GM19452 (cell line): ENCODE results near the gene RAI1.

Experiments
- ATAC-seq: cut with Tn5 transposase; IDR thresholded peaks from one replicate; pipeline ENCODE4 v1.9.1; 2021; ENCODE audit not compliant: unreplicated experiment

RAI1 gene

GRCh38 chr17:17813055-17813724, 131.9 kb downstream of the RAI1 start:
- no peak for ATAC-seq

GRCh38 chr17:17813725-17814095, 132.5 kb downstream of the RAI1 start:
- ATAC-seq = no peak

DNA sequence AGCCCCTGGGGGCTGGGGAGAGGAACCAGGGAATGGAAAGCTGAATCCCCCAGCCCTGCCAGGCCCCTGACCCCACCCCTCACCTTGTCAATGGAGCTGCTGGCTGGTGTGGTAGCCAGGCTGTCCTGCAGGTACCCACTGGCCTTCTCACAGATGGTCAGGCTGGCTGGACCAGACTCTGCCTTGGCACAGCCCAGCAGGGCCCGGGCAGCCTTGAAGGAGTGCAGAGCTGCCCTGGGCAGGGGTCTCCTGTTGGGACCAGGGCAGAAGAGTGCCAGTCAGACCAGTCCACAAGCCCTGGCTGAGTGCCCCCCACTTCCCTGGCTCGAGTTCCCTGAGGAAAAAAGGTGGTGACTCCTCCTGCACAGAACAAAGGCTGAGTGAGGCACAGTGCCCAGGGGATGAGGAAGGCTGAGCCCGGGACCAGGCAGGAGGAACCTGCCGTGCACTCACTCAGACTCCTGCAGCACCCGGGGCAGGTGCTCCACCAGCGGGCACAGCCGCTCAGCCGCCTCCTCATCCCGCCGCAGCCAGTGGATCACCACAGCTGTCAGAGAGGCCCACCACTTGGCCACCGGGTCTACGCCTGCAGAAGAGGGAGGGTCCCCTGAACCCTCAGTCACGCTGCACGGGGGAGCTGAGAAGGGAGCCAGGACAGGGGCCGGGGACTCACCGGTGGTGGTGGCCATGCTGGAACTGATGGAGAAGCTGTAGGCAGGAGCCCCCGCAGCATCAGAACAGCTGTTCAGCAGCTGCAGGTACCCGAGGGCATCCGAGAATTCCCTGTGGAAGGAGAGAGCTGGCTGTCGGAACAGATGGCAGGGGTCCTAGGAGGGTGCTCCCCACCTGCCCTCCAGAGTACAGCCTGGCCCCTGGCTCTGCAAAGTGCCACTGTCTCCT, 133.2 kb downstream of the RAI1 start:
- ATAC-seq = no peak

DNA sequence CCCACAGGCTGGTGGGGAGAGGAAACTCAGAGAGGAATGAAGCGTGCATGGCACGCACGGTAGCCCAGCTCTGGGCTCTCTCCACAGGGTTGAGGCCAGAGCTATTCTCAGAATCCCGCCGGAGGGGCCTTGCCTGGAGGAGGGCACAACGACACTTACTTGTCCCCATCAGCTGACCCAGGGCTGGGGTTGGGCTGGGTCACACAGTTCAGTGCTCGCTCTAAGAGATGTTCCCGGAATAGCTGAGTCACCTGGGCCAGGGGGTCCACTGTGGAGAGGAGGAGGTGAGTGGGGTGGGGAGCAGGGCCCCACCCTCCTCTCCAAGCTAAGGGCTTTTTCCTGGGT, 133.8 kb downstream of the RAI1 start:
- no peak for ATAC-seq

DNA sequence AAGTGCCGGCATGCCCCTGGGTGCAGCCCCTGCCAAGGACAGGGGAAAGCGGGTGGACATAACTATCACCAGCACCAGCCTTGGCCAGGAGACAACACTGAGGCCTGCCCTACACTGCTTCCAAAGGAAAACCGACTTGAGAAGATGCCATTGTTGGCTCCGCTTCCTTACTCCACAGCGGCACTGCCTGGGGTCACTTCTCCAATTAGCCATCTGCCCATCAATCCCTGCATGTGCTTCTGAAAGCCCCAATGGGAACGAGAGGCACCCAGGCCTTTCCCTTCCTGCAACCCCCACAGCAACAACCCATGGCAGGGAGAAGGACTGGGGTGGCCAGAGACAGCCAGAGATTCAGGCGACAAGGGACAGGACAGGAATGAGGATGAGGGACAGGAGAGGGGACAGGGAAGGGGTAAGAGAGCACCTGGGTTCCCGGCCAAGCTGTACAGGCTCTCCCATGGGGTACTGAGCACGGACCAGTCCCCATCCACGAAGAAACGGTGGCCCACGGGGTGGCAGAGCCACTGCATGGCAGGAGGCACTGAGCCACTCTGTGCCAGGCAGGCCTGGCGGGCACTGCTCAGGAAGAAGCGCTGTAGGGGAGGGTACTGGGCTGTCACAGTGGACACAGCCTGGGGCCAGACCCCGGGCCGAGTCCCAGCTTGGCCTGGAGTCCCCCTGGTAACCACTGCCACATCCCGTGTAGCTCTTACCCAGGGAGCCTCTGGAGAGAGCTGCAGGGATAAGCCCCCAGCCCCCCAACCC, 134.4 kb downstream of the RAI1 start:
- ATAC-seq = no peak

- ATAC-seq = no peak
Measured at GRCh38 chr17:17816240-17816814, 135.1 kb downstream of the RAI1 start.

DNA sequence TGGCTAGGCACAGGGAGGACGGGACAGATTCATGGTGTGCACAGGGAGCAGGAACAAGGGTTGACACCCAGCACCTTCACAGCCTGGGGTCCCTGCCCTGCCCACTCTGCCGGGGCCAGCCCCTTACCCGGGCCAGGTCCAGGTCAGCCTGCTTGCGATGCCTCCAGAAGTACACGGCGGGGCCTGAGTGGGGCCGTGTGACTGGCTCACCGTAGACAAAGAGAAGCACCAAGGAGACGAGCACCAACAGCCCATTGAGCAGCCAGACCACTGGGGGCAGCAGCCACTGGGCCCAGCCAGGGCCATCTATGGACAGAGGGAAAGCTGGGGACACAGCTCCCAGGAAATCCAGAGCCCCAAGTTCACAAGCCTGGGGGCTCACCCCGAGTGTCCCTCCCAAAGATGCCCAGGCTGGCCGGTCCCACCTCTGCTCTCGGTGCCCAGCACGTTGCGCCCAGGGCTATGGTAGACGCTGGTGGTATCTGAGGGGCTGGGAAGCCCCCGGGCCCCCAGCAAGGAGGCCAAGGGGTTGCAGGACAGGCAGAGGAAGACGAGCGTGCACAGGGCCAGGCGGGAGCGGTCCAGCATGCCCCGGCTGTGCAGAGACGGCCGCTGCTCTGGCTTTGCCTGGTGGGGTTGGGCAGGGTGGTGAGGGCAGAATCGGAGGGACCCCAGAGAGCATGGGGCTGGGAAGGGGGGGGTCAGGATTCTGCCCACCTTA, 135.7 kb downstream of the RAI1 start:
- no peak for ATAC-seq

DNA sequence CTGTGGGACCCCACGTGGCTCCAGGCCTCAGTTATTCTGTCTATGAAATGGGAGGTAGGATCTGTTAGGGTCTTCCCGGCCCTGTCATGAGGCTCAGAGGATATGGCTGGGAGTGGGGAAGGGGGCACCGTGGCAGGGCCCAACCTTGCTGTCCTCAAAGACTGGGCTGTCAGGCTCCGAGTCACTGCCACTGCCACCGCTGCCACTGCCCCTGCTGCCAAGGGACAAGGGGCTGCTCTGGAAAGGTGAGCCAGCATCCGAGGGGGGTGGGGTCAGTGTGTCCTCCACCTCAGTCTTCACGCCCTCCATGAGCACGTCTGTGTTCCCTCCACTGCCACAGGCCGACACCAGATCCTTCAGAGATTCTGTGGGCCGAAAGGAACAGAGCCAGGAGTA, 136.3 kb downstream of the RAI1 start:
- no peak for ATAC-seq

DNA sequence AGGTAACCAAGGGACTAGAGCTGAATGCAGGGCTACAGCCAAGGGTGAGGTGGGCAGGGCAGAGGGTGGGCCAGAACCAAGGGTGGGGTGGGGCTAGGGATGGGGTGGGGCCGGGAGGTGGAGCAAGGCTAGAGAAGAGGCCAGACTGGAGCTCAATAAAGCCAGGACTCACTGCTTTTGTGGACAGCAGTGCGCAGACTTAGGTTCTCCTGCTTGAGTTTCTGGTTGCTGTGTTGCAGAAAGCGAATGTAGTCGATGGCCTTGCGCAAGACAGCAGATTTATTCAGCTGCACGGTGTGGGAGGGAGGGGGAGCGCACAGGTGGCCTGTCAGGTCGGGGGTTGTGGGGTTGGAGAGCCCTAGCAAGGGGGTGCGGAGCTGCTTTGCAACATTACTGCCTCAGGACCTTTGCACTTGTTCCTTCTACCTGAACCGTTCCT, 136.8 kb downstream of the RAI1 start:
- no peak for ATAC-seq

DNA sequence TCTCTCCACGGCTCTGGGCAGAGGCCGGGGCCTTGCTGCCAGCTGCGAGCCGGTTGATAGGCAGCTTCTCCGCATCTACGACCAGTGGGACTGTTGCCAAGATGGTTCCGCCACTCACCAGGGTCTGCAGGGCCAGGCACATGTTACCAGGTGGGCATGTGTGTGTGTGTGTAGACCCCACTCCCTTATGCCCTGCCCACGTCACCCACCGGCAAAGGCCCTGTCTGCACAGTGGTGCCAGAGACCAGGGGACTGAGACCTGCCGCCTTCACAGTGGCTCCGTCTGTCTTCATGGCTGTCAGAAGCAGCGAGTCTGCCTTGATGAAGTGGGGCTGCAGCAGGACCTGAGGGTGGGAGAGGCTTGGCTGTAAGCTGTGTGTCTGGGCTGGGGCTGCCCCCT, 137.9 kb downstream of the RAI1 start:
- ATAC-seq = no peak

- ATAC-seq = peak; percentile 46
Measured at GRCh38 chr17:17819561-17819995, 138.3 kb downstream of the RAI1 start.

DNA sequence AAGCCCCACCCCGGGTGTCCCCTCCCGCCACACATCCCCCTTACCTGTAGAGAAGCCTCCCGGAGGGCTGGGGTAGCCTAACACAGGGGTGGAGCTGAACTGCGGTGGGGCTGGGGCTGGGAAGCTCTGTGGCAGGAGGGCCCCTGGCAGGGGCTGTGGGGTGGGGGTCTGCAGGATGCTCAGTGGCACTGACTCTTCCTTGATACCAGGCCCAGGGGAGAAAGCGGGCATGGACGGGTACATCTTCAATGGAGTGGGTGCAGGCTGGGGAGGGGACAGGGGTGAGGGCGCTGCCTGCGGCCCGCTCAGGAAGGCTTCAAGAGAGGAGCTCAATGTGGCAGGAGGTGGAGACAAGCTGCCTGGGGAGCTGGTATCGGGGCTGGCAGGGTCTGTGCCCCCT, 138.8 kb downstream of the RAI1 start:
- no peak for ATAC-seq

- no peak for ATAC-seq
Measured at GRCh38 chr17:17820463-17821158, 139.4 kb downstream of the RAI1 start.

- no peak for ATAC-seq
Measured at GRCh38 chr17:17822189-17822588, 140.9 kb downstream of the RAI1 start.

GRCh38 chr17:17822616-17823015, 141.4 kb downstream of the RAI1 start:
- ATAC-seq = no peak

GRCh38 chr17:17823433-17824118, 142.3 kb downstream of the RAI1 start:
- ATAC-seq = peak; percentile 74

- peak; percentile 7 for ATAC-seq
Measured at GRCh38 chr17:17824119-17824782, 143.0 kb downstream of the RAI1 start.

DNA sequence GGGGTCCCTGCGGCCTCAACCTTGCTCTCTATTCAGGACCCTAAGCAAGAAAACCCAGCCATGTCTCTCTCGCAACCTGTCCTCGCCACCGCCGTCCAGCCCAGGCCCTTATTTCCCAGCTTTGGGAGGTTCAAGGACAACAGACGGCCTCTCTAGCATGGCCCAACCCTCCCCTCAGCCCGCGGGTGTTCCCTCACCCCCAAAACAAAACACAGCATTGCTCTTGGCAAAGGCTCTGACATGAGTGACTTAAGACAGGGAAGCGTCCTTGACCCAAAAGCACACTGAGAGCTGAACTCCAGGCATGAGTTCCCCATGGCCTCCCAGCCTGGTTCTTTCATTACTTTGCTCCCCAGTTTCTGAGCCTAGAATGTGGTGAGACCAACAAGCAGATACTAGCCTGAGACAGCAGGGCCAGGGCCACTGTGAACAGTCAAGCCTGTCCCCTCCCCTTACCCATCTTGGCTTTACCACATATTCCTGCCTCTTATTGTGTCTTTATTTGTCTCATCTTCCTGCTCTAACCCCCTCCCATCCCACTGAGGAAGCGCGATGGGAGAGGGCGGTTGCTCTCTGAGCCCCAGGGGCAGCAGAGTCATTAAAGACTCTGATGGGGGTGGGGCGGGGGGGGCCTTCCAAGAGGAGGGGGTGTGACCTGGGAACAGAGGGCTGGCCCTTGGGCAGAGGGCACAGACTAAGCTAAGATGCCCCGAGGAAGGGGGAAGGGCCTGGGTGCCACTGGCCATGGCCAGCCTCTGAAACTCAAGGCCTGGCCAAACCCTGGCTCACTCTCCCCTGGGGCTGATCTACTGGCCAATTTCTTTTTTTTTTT, 143.7 kb downstream of the RAI1 start:
- ATAC-seq = no peak
